Measurements from ENCODE around the gene STOML1. TPM values are rescaled to one million over a fixed set of nuclear protein-coding genes. Genes with fewer than 3 reads are reported as not detected.

STOML1 gene
- total and polyA plus RNA-seq, 9 of the 15 experiments (the other 6 are each of a cell fraction or from before 2014, with no cell fraction given): 0.25 to 9.7 (median 4.6) TPM

DNA sequence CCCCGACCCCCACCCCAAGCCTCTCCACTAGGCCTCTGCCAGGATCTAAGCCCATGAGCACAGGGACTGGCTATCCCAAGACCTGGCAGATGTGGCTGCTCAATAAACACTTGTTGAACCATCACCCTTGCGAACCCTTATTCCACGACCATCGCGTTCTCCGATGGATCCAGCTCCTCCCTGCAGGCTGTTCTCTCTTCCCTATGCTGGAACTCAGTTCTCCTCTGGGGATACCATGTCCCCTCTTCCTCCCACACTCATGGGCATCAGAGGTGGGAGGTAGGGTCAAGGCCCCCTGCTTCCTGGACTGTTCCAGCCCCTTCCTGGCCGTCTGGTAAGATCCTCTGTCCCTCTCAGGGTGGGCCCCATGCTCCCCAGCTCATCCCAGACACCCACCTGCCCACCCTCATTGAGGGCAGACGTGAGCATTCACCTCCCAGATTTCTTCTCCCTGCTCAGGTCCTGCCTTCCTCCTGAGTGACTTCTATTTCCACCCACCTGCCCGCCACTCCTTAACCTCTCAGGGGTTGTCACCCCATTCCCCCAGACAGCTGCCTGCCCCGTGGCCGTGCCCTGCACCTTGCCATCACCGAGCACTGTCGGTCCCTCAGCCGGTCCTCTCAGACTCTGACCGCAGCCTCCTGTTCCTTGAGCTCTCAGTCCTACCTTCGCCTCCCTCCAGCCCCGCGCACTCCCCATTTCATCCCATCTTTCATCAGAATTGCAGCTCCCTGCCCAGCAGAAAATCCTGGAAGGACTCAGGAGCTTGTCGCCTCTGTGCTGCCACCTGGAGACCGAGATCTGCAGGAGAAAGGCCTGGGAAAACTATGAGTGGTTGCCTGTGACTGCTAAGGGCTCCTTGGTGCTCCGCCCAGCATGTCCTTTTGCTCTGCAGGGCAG lies 44.4 kb upstream of the STOML1 start:
- H3K4me3 ChIP-seq: no peak overlapping the region
- POLR2A ChIA-PET: interaction anchor here (0.6 to 1.2 kb wide), 6 partner anchors 9 to 1668 kb away, joined by 3 to 6 read pairs (median 3); partner anchors contain the start of gene EDC3
- H3K36me3 ChIP-seq (ENCODE audit: control insufficient read depth, insufficient read depth, low read length): peaks cover 49% of the 10 kb centered on the region; the same call in 1 of the 3 replicates
- CTCF ChIA-PET (ENCODE audit: low intra/inter-chr PET ratio): interaction anchor here (2.9 kb wide), 1 partner anchor 64 kb away, joined by 18 read pairs; no protein-coding TSS in a partner anchor
- no peaks in the 10 kb centered on the region for H3K79me2 ChIP-seq (ENCODE audit: control insufficient read depth, insufficient read depth, low read length)
- H4K20me1 ChIP-seq (replicated peaks; ENCODE audit: control insufficient read depth, insufficient read depth, low read length): peaks cover 23% of the 10 kb centered on the region
- whole genome bisulfite sequencing (ENCODE audit: insufficient coverage, low coverage, missing lambda C conversion rate): 81% methylated on average over 19 of the region's 21 CpGs
- peaks cover 0 to 16% of the 10 kb centered on the region in 2 experiments; a peak in 3 of 5 replicates for H3K27me3 ChIP-seq (ENCODE audit: control insufficient read depth in 2 of 2, insufficient read depth in 2 of 2, low read length in 2 of 2)
- H3K4me1 ChIP-seq (replicated peaks in 1 of 2; ENCODE audit: control insufficient read depth in 2 of 2, insufficient read depth in 2 of 2, low read length in 2 of 2): peaks cover 4 to 15% of the 10 kb centered on the region in 2 experiments; a peak in 3 of 5 replicates
- intact Hi-C loops (cut with micrococcal nuclease): loop anchor here (5.0 kb wide), 1 partner anchor 44 kb away; the partner anchor contains the start of genes PML and STOML1
- no peaks in the 10 kb centered on the region for H3K9me3 ChIP-seq (replicated peaks; ENCODE audit: control insufficient read depth, insufficient read depth, low read depth, low read length)
- ATAC-seq (peak; percentile 73), DNase-seq (ENCODE audit: extremely low read depth in 1 of 4, low spot score in 3 of 4) (peak; percentile 34 to 48 (median 38)), FAIRE-seq (peak; percentile 80)
- no TSS peak for BruUV-seq (replicated peaks)
- H3K9ac ChIP-seq (ENCODE audit: insufficient read depth in 1 of 2, low read depth in 2 of 2, low read length in 2 of 2): no peak overlapping the region
- in situ Hi-C loops (cut with MboI): loop anchor here (5.0 kb wide), 1 partner anchor 59 kb away; no protein-coding TSS in a partner anchor
- H2AFZ ChIP-seq (ENCODE audit: low read depth, low read length): no peak overlapping the region
- no peak overlapping the region for H3K4me2 ChIP-seq (ENCODE audit: insufficient read depth, low read length)
- H3K27ac ChIP-seq (ENCODE audit: extremely low read depth, low read depth, low read length): no peak overlapping the region
- H3K9me1 ChIP-seq (ENCODE audit: control insufficient read depth, insufficient read depth, low read length): peaks cover 3% of the 10 kb centered on the region
- TF ChIP-seq, protein P1, sequence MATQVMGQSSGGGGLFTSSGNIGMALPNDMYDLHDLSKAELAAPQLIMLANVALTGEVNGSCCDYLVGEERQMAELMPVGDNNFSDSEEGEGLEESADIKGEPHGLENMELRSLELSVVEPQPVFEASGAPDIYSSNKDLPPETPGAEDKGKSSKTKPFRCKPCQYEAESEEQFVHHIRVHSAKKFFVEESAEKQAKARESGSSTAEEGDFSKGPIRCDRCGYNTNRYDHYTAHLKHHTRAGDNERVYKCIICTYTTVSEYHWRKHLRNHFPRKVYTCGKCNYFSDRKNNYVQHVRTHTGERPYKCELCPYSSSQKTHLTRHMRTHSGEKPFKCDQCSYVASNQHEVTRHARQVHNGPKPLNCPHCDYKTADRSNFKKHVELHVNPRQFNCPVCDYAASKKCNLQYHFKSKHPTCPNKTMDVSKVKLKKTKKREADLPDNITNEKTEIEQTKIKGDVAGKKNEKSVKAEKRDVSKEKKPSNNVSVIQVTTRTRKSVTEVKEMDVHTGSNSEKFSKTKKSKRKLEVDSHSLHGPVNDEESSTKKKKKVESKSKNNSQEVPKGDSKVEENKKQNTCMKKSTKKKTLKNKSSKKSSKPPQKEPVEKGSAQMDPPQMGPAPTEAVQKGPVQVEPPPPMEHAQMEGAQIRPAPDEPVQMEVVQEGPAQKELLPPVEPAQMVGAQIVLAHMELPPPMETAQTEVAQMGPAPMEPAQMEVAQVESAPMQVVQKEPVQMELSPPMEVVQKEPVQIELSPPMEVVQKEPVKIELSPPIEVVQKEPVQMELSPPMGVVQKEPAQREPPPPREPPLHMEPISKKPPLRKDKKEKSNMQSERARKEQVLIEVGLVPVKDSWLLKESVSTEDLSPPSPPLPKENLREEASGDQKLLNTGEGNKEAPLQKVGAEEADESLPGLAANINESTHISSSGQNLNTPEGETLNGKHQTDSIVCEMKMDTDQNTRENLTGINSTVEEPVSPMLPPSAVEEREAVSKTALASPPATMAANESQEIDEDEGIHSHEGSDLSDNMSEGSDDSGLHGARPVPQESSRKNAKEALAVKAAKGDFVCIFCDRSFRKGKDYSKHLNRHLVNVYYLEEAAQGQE (IDR thresholded peaks at IDR 0.05; ENCODE audit: borderline replicate concordance): 0 out of 2 replicates have a peak, but pooled peaks have one; percentile 14
- TF ChIP-seq, protein P1 (CRISPR knock-in tag; IDR thresholded peaks at IDR 0.05; ENCODE audit: low read depth): no peak
- 0 out of 2 replicates have a peak, but pooled peaks have one; percentile 23 for TF ChIP-seq SMC3 (conservative IDR thresholded peaks at IDR 0.05; ENCODE audit: insufficient read depth, low read depth, low read length)
- TF ChIP-seq, protein P2, sequence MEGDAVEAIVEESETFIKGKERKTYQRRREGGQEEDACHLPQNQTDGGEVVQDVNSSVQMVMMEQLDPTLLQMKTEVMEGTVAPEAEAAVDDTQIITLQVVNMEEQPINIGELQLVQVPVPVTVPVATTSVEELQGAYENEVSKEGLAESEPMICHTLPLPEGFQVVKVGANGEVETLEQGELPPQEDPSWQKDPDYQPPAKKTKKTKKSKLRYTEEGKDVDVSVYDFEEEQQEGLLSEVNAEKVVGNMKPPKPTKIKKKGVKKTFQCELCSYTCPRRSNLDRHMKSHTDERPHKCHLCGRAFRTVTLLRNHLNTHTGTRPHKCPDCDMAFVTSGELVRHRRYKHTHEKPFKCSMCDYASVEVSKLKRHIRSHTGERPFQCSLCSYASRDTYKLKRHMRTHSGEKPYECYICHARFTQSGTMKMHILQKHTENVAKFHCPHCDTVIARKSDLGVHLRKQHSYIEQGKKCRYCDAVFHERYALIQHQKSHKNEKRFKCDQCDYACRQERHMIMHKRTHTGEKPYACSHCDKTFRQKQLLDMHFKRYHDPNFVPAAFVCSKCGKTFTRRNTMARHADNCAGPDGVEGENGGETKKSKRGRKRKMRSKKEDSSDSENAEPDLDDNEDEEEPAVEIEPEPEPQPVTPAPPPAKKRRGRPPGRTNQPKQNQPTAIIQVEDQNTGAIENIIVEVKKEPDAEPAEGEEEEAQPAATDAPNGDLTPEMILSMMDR (IDR thresholded peaks at IDR 0.05 in 2 of 3, conservative IDR thresholded peaks at IDR 0.05 in 1 of 3; ENCODE audit: insufficient read depth in 2 of 3, low read depth in 1 of 3, low read length in 3 of 3): peak; percentile 48 to 53 (median 50)
- peak; percentile 9 to 42; a peak in 1 of 4 replicates for TF ChIP-seq RAD21 (CRISPR knock-in tag; conservative IDR thresholded peaks at IDR 0.05 in 1 of 2, IDR thresholded peaks at IDR 0.05 in 1 of 2)
- no peak for TF ChIP-seq KDM4B (IDR thresholded peaks at IDR 0.05; ENCODE audit: borderline replicate concordance in 2 of 2, low read depth in 1 of 2)
